ENCODE results near the gene OLFM1.

Gene OLFM1

GRCh38 chr9:135087489-135087792 is at the start of gene OLFM1:
OLFM1 (plus strand) TSS chr9:135087668; CDS start chr9:135087990, 322 bp downstream.
- Histone ChIP-seq H4K20me1 (ENCODE audit: insufficient read depth) (no peaks in the 10 kb centered on the region), H3K36me3 (ENCODE audit: insufficient read depth) (no peaks in the 10 kb centered on the region), H3K4me2 (no peak within 1 kb of the TSS), H3K4me1 (ENCODE audit: low read depth, poor library complexity, severe bottlenecking) (no peaks in the 10 kb centered on the region), H3K27me3 (ENCODE audit: insufficient read depth, low read depth) (peaks cover 23% of the 10 kb centered on the region; the same call in 1 of the 2 replicates), H2AFZ (ENCODE audit: low read depth) (no peak within 1 kb of the TSS), H3K4me3 (IDR thresholded peaks at IDR 0.05; ENCODE audit: insufficient read depth, low read depth, low read length) (no peak within 1 kb of the TSS), H3K9ac (no peak within 1 kb of the TSS), H3K27ac (no peak within 1 kb of the TSS), H3K79me2 (ENCODE audit: insufficient read depth, low read depth) (no peaks in the 10 kb centered on the region)
- no peak for TF ChIP-seq CTCF (conservative IDR thresholded peaks at IDR 0.05; ENCODE audit: low read depth, low read length)

GRCh38 chr9:135038331-135038730 is 49.1 kb upstream of the OLFM1 start:
- Histone ChIP-seq H3K36me3 (ENCODE audit: insufficient read depth) (no peaks in the 10 kb centered on the region), H2AFZ (ENCODE audit: low read depth) (no peak overlapping the region), H3K4me2 (no peak overlapping the region), H3K79me2 (ENCODE audit: insufficient read depth, low read depth) (no peaks in the 10 kb centered on the region), H3K27ac (no peak overlapping the region), H4K20me1 (ENCODE audit: insufficient read depth) (no peaks in the 10 kb centered on the region), H3K4me3 (IDR thresholded peaks at IDR 0.05; ENCODE audit: insufficient read depth, low read depth, low read length) (no peak overlapping the region), H3K4me1 (ENCODE audit: low read depth, poor library complexity, severe bottlenecking) (no peaks in the 10 kb centered on the region), H3K9ac (no peak overlapping the region), H3K27me3 (ENCODE audit: insufficient read depth, low read depth) (peaks cover 27% of the 10 kb centered on the region; the same call in 1 of the 2 replicates)
- TF ChIP-seq CTCF (conservative IDR thresholded peaks at IDR 0.05; ENCODE audit: low read depth, low read length): no peak

GRCh38 chr9:135038826-135039225 is 48.6 kb upstream of the OLFM1 start:
- Histone ChIP-seq H3K36me3 (ENCODE audit: insufficient read depth) (no peaks in the 10 kb centered on the region), H3K9ac (no peak overlapping the region), H3K27ac (no peak overlapping the region), H4K20me1 (ENCODE audit: insufficient read depth) (no peaks in the 10 kb centered on the region), H3K4me2 (no peak overlapping the region), H2AFZ (ENCODE audit: low read depth) (no peak overlapping the region), H3K27me3 (ENCODE audit: insufficient read depth, low read depth) (peaks cover 28% of the 10 kb centered on the region; the same call in 1 of the 2 replicates), H3K4me1 (ENCODE audit: low read depth, poor library complexity, severe bottlenecking) (no peaks in the 10 kb centered on the region), H3K4me3 (IDR thresholded peaks at IDR 0.05; ENCODE audit: insufficient read depth, low read depth, low read length) (no peak overlapping the region), H3K79me2 (ENCODE audit: insufficient read depth, low read depth) (no peaks in the 10 kb centered on the region)
- no peak for TF ChIP-seq CTCF (conservative IDR thresholded peaks at IDR 0.05; ENCODE audit: low read depth, low read length)

GRCh38 chr9:135039266-135039870 is 48.1 kb upstream of the OLFM1 start:
- peaks cover 33% of the 10 kb centered on the region; the same call in 1 of the 2 replicates for H3K27me3 ChIP-seq (ENCODE audit: insufficient read depth, low read depth)
- no peak for TF ChIP-seq CTCF (conservative IDR thresholded peaks at IDR 0.05; ENCODE audit: low read depth, low read length)
- H3K9ac ChIP-seq: no peak overlapping the region
- H3K36me3 ChIP-seq (ENCODE audit: insufficient read depth): no peaks in the 10 kb centered on the region
- H4K20me1 ChIP-seq (ENCODE audit: insufficient read depth): no peaks in the 10 kb centered on the region
- no peak overlapping the region for H3K27ac ChIP-seq
- H3K79me2 ChIP-seq (ENCODE audit: insufficient read depth, low read depth): no peaks in the 10 kb centered on the region
- H3K4me2 ChIP-seq: no peak overlapping the region
- no peaks in the 10 kb centered on the region for H3K4me1 ChIP-seq (ENCODE audit: low read depth, poor library complexity, severe bottlenecking)
- no peak overlapping the region for H3K4me3 ChIP-seq (IDR thresholded peaks at IDR 0.05; ENCODE audit: insufficient read depth, low read depth, low read length)
- no peak overlapping the region for H2AFZ ChIP-seq (ENCODE audit: low read depth)

Measured in KMS-11 (cell line).